B cell (primary cell): ENCODE results near the gene AGXT. TPM values are rescaled to one million over a fixed set of nuclear protein-coding genes. Genes with fewer than 3 reads are reported as not detected.

Source experiments
- polyA plus RNA-seq: library from polyadenylated mRNA; depleted of rRNA; stranded (reverse); fragments of >200 nt; gene quantifications from 2 replicates; pipeline ENCODE4 v1.2.3, GENCODE V29; 2012
- total RNA-seq, 2 donors: library from RNA; stranded (reverse); fragments of 120-200 nt in 1 of 2; gene quantifications; 1 replicate in 1 of 2; 2 replicates in 1 of 2; pipeline versions ENCODE4 v1.2.3 to v1.2.4, GENCODE V29; 2013 to 2022

Gene AGXT
- total and polyA plus RNA-seq, 2 donors (not counting 1 experiment from before 2014, with no cell fraction given), result not detected

Other genes starting within 250 kb of the AGXT start
- gene GPR35, start 243.3 kb upstream of the AGXT start, total RNA-seq, result 1.8 and 2.2 TPM in 2 replicates
- gene GPR35, start 243.3 kb upstream of the AGXT start, polyA plus RNA-seq, result 9.6 and 14.0 TPM in 2 replicates
- not detected in 2 replicates for gene AQP12B, start 185.9 kb upstream of the AGXT start, total RNA-seq
- not detected in 2 replicates for gene AQP12B, start 185.9 kb upstream of the AGXT start, polyA plus RNA-seq
- gene AQP12A, start 177.0 kb upstream of the AGXT start, total RNA-seq, result not detected in 2 replicates
- not detected in 2 replicates for gene AQP12A, start 177.0 kb upstream of the AGXT start, polyA plus RNA-seq
- gene KIF1A, start 48.6 kb upstream of the AGXT start, total RNA-seq, result not detected in 2 replicates
- not detected in 2 replicates for gene KIF1A, start 48.6 kb upstream of the AGXT start, polyA plus RNA-seq
- gene MAB21L4, start 27.3 kb downstream of the AGXT start, total RNA-seq, result not detected in 2 replicates
- gene MAB21L4, start 27.3 kb downstream of the AGXT start, polyA plus RNA-seq, result not detected in 2 replicates
- not detected in 2 replicates for gene CROCC2, start 37.5 kb downstream of the AGXT start, total RNA-seq
- not detected in 2 replicates for gene CROCC2, start 37.5 kb downstream of the AGXT start, polyA plus RNA-seq
- gene SNED1, start 129.8 kb downstream of the AGXT start, total RNA-seq, result 336 and 346 TPM in 2 replicates
- gene SNED1, start 129.8 kb downstream of the AGXT start, polyA plus RNA-seq, result 11.1 and 25.5 TPM in 2 replicates
- 153 and 159 TPM in 2 replicates for gene MTERF4, start 233.5 kb downstream of the AGXT start, total RNA-seq
- gene MTERF4, start 233.5 kb downstream of the AGXT start, polyA plus RNA-seq, result 70.2 and 88.7 TPM in 2 replicates